GM21619 (cell line): Measurements from ENCODE around the gene MRPL28.

Experiments
- ATAC-seq: cut with Tn5 transposase; IDR thresholded peaks from one replicate; pipeline ENCODE4 v1.9.1; 2021; ENCODE audit not compliant: unreplicated experiment

MRPL28 gene

DNA sequence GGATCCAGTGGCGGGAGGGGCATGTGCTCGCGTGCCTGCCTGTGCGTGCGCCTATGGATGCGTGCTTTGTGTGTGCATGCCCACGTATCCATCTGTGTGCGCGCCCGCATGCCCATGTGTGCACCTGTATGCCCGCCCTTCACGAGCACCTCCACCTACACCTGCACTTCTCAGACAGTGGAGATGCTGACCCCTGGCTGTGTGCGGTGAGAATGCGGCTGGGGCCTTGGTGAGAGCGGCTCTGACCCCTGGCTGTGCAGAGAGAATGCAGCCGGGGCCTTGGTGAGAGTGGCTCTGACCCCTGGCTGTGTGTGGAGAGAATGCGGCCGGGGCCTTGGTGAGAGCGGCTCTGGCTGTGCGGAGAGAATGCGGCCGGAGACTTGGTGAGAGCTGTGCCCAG, 51.7 kb downstream of the MRPL28 start:
- no peak for ATAC-seq

DNA sequence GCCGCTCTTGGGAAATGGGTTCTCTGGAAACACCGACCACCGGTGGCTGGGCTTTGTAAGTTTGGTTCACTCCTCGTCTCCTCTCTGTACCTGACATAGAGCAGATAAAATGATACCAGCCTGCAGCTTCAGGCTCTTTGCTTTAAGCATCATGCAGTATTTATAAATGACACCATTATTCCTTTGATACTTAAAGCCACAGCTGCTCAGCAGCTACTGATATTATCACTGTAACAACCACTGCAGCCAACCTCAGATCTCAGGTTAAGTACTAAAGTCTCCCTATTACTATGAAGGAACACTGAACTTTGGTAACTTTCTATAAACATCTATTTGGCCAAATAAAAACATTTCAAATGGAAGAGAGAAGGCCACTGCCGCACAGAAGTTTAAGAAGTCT, 52.8 kb downstream of the MRPL28 start:
- no peak for ATAC-seq
